H1 (cell line): ENCODE measurements around the gene CSF3R.

Experiments used
- ATF2 ChIP-seq: IDR thresholded peaks from 2 replicates; pipeline ENCODE4 v1.6.1; 2012; ENCODE audit warnings: low read length, inconsistent platforms
- CHD1 ChIP-seq: IDR thresholded peaks from 2 replicates; pipeline ENCODE4 v1.6.1; 2012; ENCODE audit warnings: low read depth, low read length, improper control_type of control experiment
- CTCF ChIP-seq, 3 experiments: IDR thresholded peaks; 1 replicate in 2 of 3; 2 replicates in 1 of 3; pipeline versions ENCODE4 v1.5.1 to v1.6.1; 2011; ENCODE audit warnings: low read length in 3 of 3, mild to moderate bottlenecking in 3 of 3, inconsistent platforms in 2 of 3, low read depth in 1 of 3, moderate library complexity in 1 of 3; ENCODE audit not compliant: insufficient read depth in 1 of 3; ENCODE audit errors: control extremely low read depth in 1 of 3
- EGR1 ChIP-seq: IDR thresholded peaks from 2 replicates; pipeline ENCODE4 v1.6.1; 2011; ENCODE audit warnings: low read depth, low read length, borderline replicate concordance
- FOSL1 ChIP-seq: IDR thresholded peaks from 2 replicates; pipeline ENCODE4 v1.6.1; 2011; ENCODE audit warnings: mild to moderate bottlenecking, low read depth, low read length, moderate library complexity; ENCODE audit not compliant: insufficient read depth
- GABPA ChIP-seq: IDR thresholded peaks from 2 replicates; pipeline ENCODE4 v1.6.1; 2011; ENCODE audit warnings: mild to moderate bottlenecking, low read length, moderate library complexity, borderline replicate concordance; ENCODE audit not compliant: insufficient read depth
- JUN ChIP-seq: IDR thresholded peaks from 2 replicates; pipeline ENCODE4 v1.6.1; 2011; ENCODE audit warnings: low read depth, mild to moderate bottlenecking, improper control_type of control experiment, low read length
- MAX ChIP-seq: IDR thresholded peaks from 2 replicates; pipeline ENCODE4 v1.6.1; 2012; ENCODE audit warnings: inconsistent platforms
- POLR2A ChIP-seq, 2 experiments: IDR thresholded peaks; 1 replicate in 1 of 2; 2 replicates in 1 of 2; pipeline ENCODE4 v1.6.1; 2011; ENCODE audit warnings: low read depth in 2 of 2, low read length in 2 of 2, mild to moderate bottlenecking in 2 of 2; ENCODE audit errors: control extremely low read depth in 1 of 2
- POU5F1 ChIP-seq: IDR thresholded peaks from 2 replicates; pipeline ENCODE4 v1.6.1; 2011; ENCODE audit warnings: low read depth, mild to moderate bottlenecking, low read length, moderate library complexity
- USF2 ChIP-seq: IDR thresholded peaks from 2 replicates; pipeline ENCODE4 v1.6.1; 2011; ENCODE audit warnings: low read length, improper control_type of control experiment
- ZNF274 ChIP-seq: IDR thresholded peaks from 2 replicates; pipeline ENCODE4 v1.7.0; 2012; ENCODE audit warnings: low read length, borderline replicate concordance; ENCODE audit errors: extremely low read depth

GRCh38 chr1:36448530-36449056, 34.1 kb downstream of the CSF3R start:
- no peak for TF ChIP-seq CTCF (IDR thresholded peaks at IDR 0.05; ENCODE audit: control extremely low read depth in 1 of 3, insufficient read depth in 1 of 3, low read depth in 1 of 3, low read length in 3 of 3)
- no peak for TF ChIP-seq POLR2A (IDR thresholded peaks at IDR 0.05; ENCODE audit: control extremely low read depth in 1 of 2, low read depth in 2 of 2, low read length in 2 of 2)
- no peak for TF ChIP-seq EGR1
- TF ChIP-seq POU5F1: no peak
- TF ChIP-seq ATF2: no peak
- TF ChIP-seq CHD1: no peak
- no peak for TF ChIP-seq USF2
- TF ChIP-seq MAX: no peak
- no peak for TF ChIP-seq JUN
- TF ChIP-seq GABPA: no peak
- no peak for TF ChIP-seq FOSL1
- no peak for TF ChIP-seq ZNF274
